GM21367 (cell line): ENCODE data around the gene PREPL.

Source experiments
- ATAC-seq: cut with Tn5 transposase; IDR thresholded peaks from one replicate; pipeline ENCODE4 v1.9.1; 2021; ENCODE audit not compliant: unreplicated experiment

The PREPL gene

GRCh38 chr2:44297431-44297830 is 63.9 kb downstream of the PREPL start:
- no peak for ATAC-seq

- no peak for ATAC-seq
Observed at GRCh38 chr2:44296653-44297052, 64.6 kb downstream of the PREPL start.

DNA sequence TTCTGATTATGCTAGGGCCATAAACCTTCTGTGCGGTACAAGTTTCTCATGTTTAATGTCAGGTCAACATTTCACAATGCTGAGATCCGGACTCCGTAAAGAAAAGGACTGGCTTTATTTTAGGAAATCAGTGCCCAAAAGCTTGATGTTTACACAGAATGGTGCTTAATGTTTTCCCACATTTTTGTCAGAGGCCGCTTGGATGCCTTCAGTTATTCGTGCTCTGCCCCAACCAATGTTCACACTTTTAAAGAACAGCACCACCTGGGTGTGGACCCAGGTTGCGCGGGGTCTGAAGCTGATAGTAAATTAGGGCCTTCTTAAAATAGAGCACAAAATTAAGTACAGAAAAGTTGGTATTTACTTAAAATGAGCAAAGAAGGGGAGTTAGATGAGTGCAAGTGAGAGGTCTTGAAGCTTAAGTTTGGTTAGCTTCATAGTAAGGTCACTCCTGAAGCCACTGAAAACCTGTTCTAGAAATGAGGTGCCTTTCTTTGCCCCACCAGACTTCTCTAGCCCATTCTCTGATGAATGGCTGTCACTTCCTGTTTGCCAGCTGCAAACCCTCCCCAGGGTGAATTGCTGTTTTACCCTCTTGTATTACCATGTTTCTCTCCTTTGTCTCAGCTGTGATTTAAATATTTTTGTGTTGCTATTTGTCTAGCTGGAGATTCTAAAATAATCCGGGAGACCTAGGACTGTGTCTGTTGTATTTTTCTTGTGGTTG is 65.5 kb downstream of the PREPL start:
- ATAC-seq, result no peak

DNA sequence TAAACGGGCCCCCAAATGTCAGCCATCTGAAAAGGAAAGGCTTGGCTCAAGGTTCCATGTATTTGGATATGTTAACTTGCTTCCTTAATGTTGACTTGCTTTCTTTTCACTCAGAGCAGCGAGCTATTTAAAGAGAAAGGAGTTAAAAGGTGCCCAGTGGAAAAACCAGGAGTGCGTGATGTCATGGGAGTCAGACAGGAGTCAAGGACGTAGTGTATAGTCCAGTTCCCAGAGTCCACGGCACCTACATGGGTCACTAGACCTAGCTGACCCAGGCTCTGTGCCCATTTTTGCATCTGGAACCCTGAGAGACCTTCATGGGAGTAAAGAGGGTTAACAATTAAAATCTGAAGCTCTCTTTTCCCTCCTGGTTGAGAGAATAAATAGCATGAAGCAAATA is 66.2 kb downstream of the PREPL start:
- ATAC-seq, result no peak

- no peak for ATAC-seq
Observed at GRCh38 chr2:44291281-44292248, 69.7 kb downstream of the PREPL start.

GRCh38 chr2:44290261-44290660 is 71.0 kb downstream of the PREPL start:
- no peak for ATAC-seq

DNA sequence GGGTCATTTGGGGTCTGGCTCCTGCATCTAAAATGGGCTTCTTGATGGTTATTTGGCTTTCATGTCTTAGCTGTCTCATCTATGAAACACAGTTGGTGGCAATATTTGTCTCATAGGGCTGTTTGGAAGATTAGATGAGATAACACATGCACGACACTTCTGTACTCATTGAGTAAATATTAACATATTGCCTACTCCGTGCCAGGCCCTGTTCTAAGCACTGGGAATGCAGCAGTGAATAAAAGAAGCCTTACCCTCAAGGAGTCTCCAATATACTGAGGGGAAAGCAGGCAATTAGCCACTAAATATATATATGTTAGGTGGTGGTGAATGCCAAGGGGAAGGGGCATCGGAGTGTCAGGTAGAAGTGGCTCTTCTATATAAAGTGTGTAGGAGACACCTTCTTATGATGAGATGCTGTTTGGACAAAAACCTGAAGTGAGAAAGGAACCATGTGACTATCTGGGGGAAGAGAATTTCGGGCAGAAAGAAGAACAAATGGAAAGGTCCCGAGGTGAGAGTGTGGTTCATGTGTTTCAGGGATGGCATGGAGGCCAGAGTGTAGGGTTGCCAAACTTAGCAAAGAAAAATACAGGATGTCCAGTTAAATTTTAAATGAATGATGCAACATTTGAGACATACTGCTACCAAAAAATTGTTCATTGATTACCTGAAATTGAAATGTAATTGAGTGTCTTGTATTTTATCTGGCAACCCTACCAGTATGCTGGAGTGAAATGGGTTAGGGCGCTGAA is 74.2 kb downstream of the PREPL start:
- ATAC-seq, result no peak

DNA sequence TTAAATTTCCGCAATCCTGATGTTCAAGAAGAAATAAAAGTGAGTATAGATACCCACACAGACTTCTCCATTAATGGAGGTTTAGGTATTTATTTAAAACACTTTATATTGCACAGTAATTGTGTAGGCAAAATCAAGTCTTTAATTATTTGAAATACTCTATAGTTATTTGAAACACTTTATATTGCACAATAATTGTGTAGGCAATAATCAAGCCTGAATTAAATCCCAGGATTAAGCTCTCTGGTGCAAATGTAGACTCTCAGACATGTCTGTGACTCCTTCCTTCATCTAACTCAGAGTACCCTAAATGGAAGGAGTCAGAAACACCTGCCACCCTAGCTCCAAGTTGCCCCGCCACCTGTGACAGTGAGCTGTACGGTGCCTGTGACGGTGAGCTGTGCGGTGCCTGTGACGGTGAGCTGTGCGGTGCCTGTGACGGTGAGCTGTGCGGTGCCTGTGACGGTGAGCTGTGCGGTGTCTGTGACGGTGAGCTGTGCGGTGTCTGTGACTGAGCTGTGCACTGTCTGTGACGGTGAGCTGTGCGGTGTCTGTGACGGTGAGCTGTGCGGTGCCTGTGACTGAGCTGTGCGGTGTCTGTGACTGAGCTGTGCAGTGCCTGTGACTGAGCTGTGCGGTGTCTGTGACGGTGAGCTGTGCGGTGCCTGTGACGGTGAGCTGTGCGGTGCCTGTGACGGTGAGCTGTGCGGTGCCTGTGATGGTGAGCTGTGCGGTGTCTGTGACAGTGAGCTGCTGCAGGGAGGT is 75.0 kb downstream of the PREPL start:
- no peak for ATAC-seq

- ATAC-seq, result no peak
Observed at GRCh38 chr2:44285174-44285573, 76.1 kb downstream of the PREPL start.

- ATAC-seq, result no peak
Observed at GRCh38 chr2:44283116-44283666, 78.1 kb downstream of the PREPL start.

- ATAC-seq, result no peak
Observed at GRCh38 chr2:44280869-44281268, 80.4 kb downstream of the PREPL start.

DNA sequence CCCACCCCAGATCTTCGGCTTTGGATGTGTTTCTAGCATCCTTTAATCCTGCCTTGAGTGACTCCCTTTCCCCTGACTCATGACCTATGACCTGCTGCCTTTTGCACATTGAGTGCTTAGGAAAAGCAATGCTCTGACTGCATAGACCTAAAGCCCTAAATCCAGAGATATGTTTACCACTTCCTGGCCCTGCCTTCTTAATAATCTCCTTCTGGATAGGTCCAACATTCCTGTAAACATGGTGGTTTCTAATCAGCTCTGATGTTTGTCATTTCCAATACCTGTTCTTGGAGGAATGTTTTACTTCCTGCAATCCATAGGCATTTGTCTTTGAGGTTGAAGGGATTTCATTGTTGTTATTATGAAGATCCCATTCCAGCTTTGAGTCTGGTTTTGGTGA is 83.8 kb downstream of the PREPL start:
- ATAC-seq, result no peak

DNA sequence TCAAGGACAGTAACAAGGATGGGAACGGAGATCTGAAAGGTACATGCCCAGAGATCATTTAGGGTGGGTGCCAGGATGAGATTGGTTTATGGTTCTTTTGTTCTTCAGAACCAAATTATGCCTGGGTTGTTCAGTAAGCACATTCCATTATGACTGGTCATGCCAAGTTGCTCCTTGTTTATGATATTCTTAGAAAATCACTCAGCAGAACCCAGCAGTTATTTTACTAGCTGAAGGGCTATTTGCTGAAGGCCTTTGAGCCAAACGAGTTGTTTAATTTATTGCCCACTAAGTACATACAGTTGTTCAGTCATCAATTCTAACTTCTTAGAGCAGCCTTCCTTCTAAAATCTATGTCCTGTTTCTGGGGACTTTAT is 85.4 kb downstream of the PREPL start:
- ATAC-seq, result no peak

GRCh38 chr2:44273596-44273995 is 87.7 kb downstream of the PREPL start:
- no peak for ATAC-seq

DNA sequence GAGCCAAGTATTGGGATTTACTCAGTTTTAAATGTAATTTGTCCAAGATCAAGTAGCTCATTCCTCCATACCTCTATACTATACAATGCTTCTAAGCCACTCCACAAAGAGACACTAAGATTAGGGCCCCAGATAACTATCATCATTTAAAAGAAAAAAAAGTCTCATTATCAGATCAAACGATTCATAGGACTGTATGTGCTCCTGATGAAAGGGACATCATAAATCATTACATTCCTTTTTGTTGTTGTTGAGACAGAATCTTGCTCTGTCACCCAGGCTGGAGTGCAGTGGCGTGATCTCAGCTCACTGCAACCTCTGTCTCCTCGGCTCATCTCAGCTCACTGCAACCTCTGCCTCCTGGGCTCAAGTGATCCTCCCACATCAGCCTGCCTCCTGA is 88.2 kb downstream of the PREPL start:
- no peak for ATAC-seq

DNA sequence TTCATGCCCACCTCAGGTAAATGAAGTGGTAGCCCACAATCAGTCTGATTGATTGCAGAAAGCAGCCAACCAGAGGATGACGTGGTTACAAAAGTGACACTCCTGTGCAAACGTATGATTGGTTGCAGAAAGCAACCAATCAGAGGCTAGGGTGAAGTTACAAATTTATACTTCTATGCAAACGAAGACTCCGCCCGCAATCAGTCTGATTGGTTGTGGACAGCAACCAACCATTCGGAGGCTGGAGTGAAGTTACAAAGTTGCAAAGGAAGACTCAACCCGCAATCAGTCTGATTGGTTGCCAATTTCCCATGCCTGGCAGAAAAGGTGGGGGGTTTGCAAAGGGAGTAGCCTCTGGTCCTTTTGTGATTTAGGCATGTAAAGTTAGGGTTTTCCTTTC is 90.0 kb downstream of the PREPL start:
- ATAC-seq, result no peak

GRCh38 chr2:44269831-44270230 is 91.5 kb downstream of the PREPL start:
- no peak for ATAC-seq

DNA sequence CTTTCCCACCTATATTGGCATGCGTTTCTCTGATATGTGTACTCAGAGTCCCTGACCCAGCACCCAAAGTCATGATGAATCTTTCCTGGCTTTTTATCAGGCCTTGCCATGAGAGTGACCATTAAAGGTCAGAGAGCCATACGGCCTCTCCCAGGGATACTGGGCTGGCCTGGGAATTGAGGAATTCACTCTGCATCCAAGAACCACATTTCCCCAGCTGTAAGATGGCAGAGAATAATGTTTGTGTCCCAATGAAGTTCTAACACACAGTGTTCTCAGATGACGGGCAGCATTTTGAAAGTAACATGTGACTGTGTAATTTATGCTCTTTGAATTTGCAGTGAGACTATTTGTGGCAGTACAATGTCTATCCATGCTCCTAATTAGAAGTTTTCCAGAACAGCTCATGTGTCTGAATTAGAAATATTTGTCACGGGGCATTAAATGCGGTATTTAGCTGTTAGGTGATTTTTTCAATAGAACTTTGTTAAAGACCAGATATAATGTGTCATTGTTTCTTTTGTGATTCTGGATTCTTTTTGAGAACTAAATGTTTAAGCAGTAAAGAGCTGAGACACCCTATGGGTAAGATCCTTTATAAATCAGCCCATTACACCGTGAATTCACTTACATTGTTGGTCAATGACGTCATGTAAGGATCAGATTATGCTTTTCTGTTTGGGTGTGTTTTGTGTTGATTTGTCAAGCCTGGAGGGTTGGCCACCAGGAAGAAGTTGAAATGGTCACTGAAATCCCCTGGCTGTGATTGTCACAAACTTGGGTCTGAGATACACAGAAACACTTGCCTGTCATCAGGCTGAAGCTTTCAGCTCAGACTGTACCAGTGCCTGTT is 93.3 kb downstream of the PREPL start:
- no peak for ATAC-seq
